Endodermal cell (in vitro differentiated cells): ENCODE measurements around the gene ADAMTS2. TPM values are rescaled to one million over a fixed set of nuclear protein-coding genes. Genes with fewer than 3 reads are reported as not detected.

Experiments
- DNase-seq: peaks from one replicate; pipeline ENCODE4 v3.0.0-alpha.2; 2017
- H3K27ac ChIP-seq: 2 replicates; pipeline ENCODE4 v1.5.1; 2013; ENCODE audit warnings: mild to moderate bottlenecking, low read depth, low read length, moderate library complexity
- H3K27me3 ChIP-seq: 2 replicates; pipeline ENCODE4 v1.6.1; 2013; ENCODE audit warnings: mild to moderate bottlenecking, low read length, moderate library complexity; ENCODE audit not compliant: insufficient read depth, control insufficient read depth, poor library complexity, severe bottlenecking
- H3K36me3 ChIP-seq: 2 replicates; pipeline ENCODE4 v1.7.0; 2013; ENCODE audit warnings: mild to moderate bottlenecking, low read length, moderate library complexity; ENCODE audit not compliant: control insufficient read depth, insufficient read depth
- H3K4me1 ChIP-seq: one replicate; pipeline ENCODE4 v1.7.0; 2013; ENCODE audit warnings: low read length; ENCODE audit not compliant: control insufficient read depth, insufficient read depth
- H3K4me3 ChIP-seq: 2 replicates; pipeline ENCODE4 v1.5.1; 2013; ENCODE audit warnings: mild to moderate bottlenecking, low read length, moderate library complexity
- H3K9ac ChIP-seq: 2 replicates; pipeline ENCODE4 v1.6.1; 2013; ENCODE audit warnings: mild to moderate bottlenecking, low read length, moderate library complexity; ENCODE audit not compliant: poor library complexity, severe bottlenecking; ENCODE audit errors: extremely low read depth
- H3K9me3 ChIP-seq: 2 replicates; pipeline ENCODE4 v1.6.1; 2013; ENCODE audit warnings: mild to moderate bottlenecking, low read length, moderate library complexity; ENCODE audit not compliant: control insufficient read depth
- H3K27ac Mint-ChIP-seq: 2 replicates; pipeline ENCODE4 v1.8.0; 2020; ENCODE audit warnings: mixed read lengths
- H3K27me3 Mint-ChIP-seq: 2 replicates; pipeline ENCODE4 v1.8.0; 2021; ENCODE audit warnings: mild to moderate bottlenecking, mixed read lengths; ENCODE audit not compliant: insufficient read depth
- H3K36me3 Mint-ChIP-seq: 2 replicates; pipeline ENCODE4 v1.8.0; 2020; ENCODE audit warnings: low read depth, mixed read lengths
- H3K4me1 Mint-ChIP-seq: 2 replicates; pipeline ENCODE4 v1.8.0; 2020; ENCODE audit warnings: mixed read lengths
- H3K4me3 Mint-ChIP-seq: 2 replicates; pipeline ENCODE4 v1.8.0; 2020; ENCODE audit warnings: mild to moderate bottlenecking, moderate library complexity, mixed read lengths
- H3K9me3 Mint-ChIP-seq: 2 replicates; pipeline ENCODE4 v1.8.0; 2020; ENCODE audit warnings: mild to moderate bottlenecking, mixed read lengths
- WGBS, 2 experiments: methylation state at CpG; one replicate each; pipeline versions ENCODE4 v1.1.5 to v1.1.7; 2013; ENCODE audit warnings: missing lambda C conversion rate in 2 of 2, mixed read lengths in 1 of 2; ENCODE audit not compliant: insufficient coverage in 1 of 2, insufficient read length in 1 of 2; 5-methylcytosine and 5-hydroxymethylcytosine counted together
- total RNA-seq, 2 donors: library from RNA; stranded (reverse); fragmentation: NEBNext Ultra II Directional in 1 of 2; extraction: Animal tissue kit (Norgen Biotek cat#: 25700) in 1 of 2; gene quantifications; 2 replicates in 1 of 2; 3 replicates in 1 of 2; pipeline ENCODE4 v1.2.1, GENCODE V29; 2021
- TF ChIP-seq, protein P1 (sequence below): fragments of 200-600 bp; sonication (generic); conservative IDR thresholded peaks from 2 replicates; pipeline ENCODE4 v1.5.0; 2021; ENCODE audit warnings: antibody characterized with exemption, mild to moderate bottlenecking

The ADAMTS2 gene
- total RNA-seq, 2 donors from 2014 or later: 1.2 to 2.6 TPM

DNA sequence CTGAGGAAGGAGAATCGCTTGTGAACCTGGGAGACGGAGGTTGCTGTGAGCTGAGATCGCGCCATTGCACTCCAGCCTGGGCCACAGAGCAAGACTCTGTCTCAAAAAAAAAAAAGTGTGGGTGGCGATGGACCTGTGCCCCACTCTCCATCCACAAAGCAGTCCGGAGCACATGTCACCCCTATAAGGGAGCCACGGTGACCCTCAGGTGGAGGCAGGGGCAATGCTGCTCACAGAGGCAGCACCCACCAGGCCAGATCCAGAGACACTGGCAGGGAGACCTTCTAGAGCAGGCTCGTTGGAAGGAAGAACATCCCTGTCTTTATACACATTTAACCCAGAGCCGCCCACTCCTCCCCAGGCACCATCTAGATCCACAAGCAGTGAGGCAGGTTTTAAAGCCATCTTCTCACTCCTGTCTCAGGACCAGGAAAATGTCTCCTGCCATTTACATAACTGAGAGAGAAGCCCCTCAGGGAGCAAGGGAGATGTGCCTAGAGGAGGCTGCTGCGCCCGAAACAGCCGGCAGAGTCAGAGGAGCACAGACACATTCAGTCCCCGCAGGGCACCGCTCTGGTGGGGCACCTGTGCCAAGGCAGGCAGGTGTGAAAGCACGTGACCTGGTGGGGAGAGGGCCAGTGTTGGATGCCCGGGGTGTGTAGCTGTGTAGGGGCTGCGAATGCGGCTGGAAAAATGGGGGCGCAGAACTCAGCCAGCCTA lies 31.6 kb upstream of the ADAMTS2 start:
- Histone ChIP-seq H3K9ac (no peak overlapping the region), H3K27me3 (no peaks in the 10 kb centered on the region), H3K36me3 (no peaks in the 10 kb centered on the region), H3K4me3 (no peak overlapping the region), H3K27ac (no peak overlapping the region), H3K9me3 (no peaks in the 10 kb centered on the region), H3K4me1 (no peaks in the 10 kb centered on the region)
- Mint-ChIP-seq H3K36me3 (no peaks in the 10 kb centered on the region), H3K27me3 (peaks cover 2% of the 10 kb centered on the region), H3K27ac (no peak overlapping the region), H3K9me3 (peaks cover 5% of the 10 kb centered on the region), H3K4me1 (no peaks in the 10 kb centered on the region), H3K4me3 (no peak overlapping the region)
- 88 to 90% methylated on average over 16 to 19 of the region's 19 CpGs for WGBS, 2 experiments
- TF ChIP-seq, protein P1, sequence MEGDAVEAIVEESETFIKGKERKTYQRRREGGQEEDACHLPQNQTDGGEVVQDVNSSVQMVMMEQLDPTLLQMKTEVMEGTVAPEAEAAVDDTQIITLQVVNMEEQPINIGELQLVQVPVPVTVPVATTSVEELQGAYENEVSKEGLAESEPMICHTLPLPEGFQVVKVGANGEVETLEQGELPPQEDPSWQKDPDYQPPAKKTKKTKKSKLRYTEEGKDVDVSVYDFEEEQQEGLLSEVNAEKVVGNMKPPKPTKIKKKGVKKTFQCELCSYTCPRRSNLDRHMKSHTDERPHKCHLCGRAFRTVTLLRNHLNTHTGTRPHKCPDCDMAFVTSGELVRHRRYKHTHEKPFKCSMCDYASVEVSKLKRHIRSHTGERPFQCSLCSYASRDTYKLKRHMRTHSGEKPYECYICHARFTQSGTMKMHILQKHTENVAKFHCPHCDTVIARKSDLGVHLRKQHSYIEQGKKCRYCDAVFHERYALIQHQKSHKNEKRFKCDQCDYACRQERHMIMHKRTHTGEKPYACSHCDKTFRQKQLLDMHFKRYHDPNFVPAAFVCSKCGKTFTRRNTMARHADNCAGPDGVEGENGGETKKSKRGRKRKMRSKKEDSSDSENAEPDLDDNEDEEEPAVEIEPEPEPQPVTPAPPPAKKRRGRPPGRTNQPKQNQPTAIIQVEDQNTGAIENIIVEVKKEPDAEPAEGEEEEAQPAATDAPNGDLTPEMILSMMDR: no peak
- peak; percentile 31 for DNase-seq

DNA sequence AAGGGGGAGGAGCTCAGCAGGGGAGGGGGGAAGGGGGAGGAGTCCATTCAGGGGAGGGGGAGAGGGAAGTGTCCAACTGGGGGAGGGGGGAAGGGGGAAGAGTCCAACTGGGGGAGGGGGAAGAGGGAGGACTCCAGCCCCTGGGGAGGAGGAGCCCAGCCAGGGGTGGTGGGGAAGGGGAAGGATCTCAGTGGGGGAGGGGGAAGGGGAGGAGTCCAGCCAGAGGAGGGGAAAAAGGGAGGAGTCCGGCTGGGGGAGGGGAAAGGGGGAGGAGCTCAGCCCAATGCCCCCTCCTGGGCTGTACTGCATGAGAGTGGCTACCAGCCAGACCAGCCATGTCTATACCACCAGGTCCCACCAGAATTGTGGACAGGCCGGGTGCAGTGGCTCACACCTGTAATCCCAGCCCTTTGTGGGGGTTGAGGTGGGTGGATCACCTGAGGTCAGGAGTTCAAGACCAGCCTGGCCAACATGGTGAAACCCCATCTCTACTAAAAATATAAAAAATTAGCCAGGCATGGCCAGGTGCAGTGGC lies 30.6 kb upstream of the ADAMTS2 start:
- Mint-ChIP-seq H3K27ac (no peak overlapping the region), H3K4me1 (no peaks in the 10 kb centered on the region), H3K9me3 (peaks cover 5% of the 10 kb centered on the region), H3K27me3 (peaks cover 2% of the 10 kb centered on the region), H3K36me3 (no peaks in the 10 kb centered on the region), H3K4me3 (no peak overlapping the region)
- no peak overlapping the region for H3K9ac ChIP-seq
- H3K27ac ChIP-seq: no peak overlapping the region
- WGBS, 2 experiments: 100% methylated on average over 1 of the region's 2 CpGs; no CpG with 5 or more reads in 1 of the 2 experiments
- TF ChIP-seq, protein P1: no peak
- H3K9me3 ChIP-seq: no peaks in the 10 kb centered on the region
- H3K27me3 ChIP-seq: no peaks in the 10 kb centered on the region
- H3K36me3 ChIP-seq: no peaks in the 10 kb centered on the region
- DNase-seq: no peak
- no peaks in the 10 kb centered on the region for H3K4me1 ChIP-seq
- no peak overlapping the region for H3K4me3 ChIP-seq

DNA sequence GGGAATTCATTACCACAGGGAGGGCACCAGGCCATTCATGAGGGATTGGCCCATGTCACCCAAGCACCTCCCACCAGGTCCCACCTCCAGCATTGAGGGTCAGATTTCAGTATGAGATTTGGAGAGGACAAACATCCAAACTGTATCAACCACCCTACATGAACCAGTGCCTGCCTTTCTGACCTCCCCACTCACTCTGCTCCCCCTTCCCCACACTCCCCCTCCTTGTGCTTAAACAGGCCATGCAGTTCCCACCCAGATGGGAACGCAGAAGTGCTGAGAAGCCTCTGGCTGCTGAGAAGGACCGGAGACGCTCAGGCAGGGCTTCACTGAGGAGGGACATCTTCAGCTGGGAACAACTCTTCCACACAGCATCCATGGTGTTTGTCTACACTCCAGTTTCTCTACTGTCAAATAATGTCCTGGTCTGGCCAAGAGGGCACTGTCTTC lies 30.0 kb upstream of the ADAMTS2 start:
- WGBS, 2 experiments: 95 to 100% methylated on average over 3 of the region's 3 CpGs
- H3K9me3 Mint-ChIP-seq: peaks cover 5% of the 10 kb centered on the region
- Histone ChIP-seq H3K4me3 (no peak overlapping the region), H3K9me3 (no peaks in the 10 kb centered on the region), H3K27ac (no peak overlapping the region), H3K27me3 (no peaks in the 10 kb centered on the region), H3K36me3 (no peaks in the 10 kb centered on the region), H3K9ac (no peak overlapping the region), H3K4me1 (no peaks in the 10 kb centered on the region)
- H3K4me1 Mint-ChIP-seq: no peaks in the 10 kb centered on the region
- H3K27ac Mint-ChIP-seq: peak overlapping the region; percentile 26
- TF ChIP-seq, protein P1: no peak
- DNase-seq: peak; percentile 30
- peaks cover 2% of the 10 kb centered on the region for H3K27me3 Mint-ChIP-seq
- no peaks in the 10 kb centered on the region for H3K36me3 Mint-ChIP-seq
- no peak overlapping the region for H3K4me3 Mint-ChIP-seq
